Measurements from ENCODE around the gene KRTAP4-3.
"Not testable (repeated sequence)": the region's sequence is repeated elsewhere in the genome, so short reads cannot be mapped to it uniquely, and the experiment has no call there.

Gene KRTAP4-3

DNA sequence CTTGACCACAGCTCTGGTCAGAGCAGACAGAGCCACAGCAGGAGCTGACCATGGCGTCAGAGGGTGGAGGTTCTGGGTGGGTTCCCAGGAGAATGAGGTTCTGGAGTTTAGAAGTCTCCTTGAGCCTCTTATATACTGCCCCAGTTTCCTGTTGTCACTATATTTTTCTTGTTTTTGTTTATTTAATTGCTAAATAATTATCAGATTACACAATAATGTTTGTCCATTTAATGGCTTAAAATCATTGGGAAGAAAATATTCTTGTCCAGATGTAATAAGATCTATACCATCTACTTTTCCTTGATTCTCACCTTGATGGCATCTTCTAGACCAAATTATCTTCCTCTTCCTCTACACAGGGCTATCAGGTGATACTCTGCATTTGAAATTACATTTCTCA is at the start of gene KRTAP4-3:
Gene KRTAP4-3 (minus strand): TSS at position 101 of the 400 bp plus-strand sequence. CDS start 49 bp downstream, at position 52.
- no peak for DNase-seq (ENCODE audit: low read depth)

DNA sequence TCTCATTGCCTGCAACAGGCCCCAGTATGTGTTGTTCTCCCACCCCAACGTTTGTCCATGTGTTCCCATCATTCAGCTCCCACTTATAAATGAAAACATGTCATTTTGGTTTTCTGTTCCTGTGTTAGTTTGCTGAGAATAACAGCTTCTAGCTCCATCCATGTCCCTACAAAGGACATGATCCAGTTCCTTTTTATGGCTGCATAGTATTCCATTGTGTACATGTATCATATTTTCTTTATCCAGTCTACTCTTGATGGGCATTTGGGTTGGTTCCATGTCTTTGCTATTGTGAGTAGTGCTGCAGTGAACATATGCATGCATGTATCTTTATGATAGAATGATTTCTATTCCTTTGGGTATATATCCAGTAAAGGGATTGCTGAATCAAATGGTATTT is 47.7 kb upstream of the KRTAP4-3 start:
- no peak for DNase-seq (ENCODE audit: low read depth)

- DNase-seq (ENCODE audit: low read depth): no peak
Measured at GRCh38 chr17:41212524-41213169, 44.6 kb upstream of the KRTAP4-3 start.

DNA sequence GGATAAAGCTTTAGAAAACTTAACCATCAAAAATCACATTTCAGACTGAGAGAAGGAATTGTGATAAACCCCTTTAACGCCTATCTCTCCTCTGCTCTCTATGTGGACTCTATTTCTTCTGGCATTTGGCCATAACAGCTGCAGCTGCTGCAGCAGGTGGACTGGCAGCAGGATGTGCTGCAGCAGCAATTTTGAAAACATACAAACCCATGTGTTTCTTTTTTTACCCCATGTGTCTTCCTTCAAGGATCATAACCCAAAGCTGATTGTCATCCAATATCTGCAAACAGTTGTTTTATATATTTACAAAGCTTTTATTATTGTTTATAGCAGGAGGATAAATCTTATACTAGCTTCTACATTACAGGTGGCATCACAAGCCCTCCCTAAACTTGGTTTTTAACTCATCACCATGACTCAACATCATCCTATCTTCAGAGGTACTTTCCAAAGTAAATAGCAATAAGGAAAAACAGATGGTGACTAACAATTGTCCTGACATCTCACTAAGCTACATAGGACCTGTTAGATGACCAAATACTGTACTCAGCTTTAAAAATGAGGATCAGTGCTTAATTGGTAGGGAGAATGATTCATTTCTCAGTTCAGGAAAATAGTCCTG is 43.9 kb upstream of the KRTAP4-3 start:
- DNase-seq (ENCODE audit: low read depth): no peak

GRCh38 chr17:41199421-41200078 is 31.5 kb upstream of the KRTAP4-3 start:
- DNase-seq (ENCODE audit: low read depth): no peak

DNA sequence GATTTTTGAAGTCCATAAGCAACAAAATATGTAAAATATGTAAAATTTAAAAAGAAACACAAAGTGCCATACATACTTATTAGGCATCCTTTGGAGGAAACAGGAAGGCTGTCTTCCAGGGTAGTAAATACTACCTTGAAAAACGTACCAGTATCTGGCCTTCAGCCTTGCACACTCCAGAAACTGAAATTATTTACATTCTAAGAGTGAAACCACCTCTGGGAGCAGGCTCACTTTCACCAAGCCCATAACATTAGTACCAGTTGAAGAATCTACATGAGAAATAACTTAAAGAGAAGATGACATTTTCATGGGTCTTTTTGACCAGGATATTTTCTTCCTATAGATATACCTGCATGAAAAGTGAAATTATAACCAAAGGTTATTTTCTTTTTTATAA is 28.0 kb upstream of the KRTAP4-3 start:
- DNase-seq (ENCODE audit: low read depth): no peak

GRCh38 chr17:41190328-41190727 is 22.3 kb upstream of the KRTAP4-3 start:
- DNase-seq (ENCODE audit: low read depth): no peak

DNA sequence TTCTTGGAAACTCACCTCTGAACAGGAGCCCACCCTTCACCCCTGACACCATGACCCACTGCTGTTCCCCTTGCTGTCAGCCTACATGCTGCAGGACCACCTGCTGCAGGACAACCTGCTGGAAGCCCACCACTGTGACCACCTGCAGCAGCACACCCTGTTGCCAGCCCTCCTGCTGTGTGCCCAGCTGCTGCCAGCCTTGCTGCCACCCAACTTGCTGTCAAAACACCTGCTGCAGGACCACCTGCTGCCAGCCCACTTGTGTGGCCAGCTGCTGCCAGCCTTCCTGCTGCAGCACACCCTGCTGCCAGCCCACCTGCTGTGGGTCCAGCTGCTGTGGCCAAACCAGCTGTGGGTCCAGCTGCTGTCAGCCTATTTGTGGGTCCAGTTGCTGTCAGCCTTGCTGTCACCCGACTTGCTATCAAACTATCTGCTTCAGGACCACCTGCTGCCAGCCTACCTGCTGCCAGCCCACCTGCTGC is 21.9 kb upstream of the KRTAP4-3 start, which contains the start of gene KRTAP9-1:
Gene KRTAP9-1 (plus strand): TSS at position 51 of the 482 bp plus-strand sequence. CDS start 0 bp downstream, at position 51.
- not testable (repeated sequence) for DNase-seq (ENCODE audit: low read depth)

DNA sequence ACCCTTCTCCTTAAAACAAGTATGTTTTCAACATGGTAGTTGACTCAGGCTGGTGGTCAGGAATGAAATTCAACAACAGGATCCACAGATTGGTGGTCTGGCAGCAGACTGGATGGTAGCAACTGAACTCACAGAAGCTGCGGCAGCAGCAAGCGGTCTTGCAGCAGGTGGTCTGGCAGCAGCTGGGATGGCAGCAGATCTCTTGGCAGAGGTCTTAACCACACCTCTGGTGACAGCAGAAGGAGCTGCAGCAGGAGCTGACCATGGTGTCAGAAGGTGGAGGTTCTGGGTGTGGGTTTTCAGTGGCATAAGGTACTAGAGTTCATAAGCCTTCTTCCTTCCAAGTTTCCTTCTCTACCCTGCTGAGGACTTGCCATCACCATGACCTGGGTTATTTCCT is 18.9 kb upstream of the KRTAP4-3 start:
- no peak for DNase-seq (ENCODE audit: low read depth)

DNA sequence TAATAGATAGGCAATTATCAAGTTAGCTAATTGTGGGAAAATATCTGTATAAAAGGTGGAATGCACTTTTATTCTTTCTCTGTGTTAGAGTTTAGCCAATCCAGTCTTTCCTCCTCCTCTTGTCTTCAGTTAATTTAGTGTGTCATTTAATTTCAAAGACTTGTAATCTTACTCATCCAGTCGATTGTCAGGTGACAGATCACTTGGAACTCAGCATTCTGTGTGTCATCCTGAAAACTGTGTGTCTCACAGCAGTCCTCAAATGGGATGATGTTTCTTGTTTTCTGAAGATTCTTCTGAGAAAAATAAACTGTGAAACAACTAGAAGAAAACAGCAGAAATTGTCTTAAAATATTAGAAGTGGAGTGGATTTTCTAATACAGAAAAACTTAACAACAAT is 17.0 kb upstream of the KRTAP4-3 start:
- no peak for DNase-seq (ENCODE audit: low read depth)

DNA sequence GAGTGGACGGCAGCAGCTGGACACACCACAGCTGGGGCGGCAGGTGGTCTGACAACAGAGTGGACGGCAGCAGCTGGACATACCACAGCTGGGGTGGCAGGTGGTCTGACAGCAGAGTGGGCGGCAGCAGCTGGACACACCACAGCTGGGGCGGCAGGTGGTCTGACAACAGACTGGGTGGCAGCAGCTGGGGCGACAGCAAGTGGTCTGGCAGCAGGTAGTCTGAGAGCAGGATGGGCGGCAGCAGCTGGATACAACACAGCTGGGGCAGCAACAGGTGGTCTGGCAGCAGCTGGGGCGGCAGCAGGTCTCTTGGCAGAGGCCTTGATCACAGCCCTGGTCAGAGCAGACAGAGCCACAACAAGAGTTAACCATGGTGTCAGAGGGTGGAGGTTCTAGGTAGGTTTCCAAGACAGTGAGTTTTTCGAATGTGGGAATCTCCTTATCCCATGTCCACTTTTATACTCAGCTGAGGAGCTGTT is 16.5 kb upstream of the KRTAP4-3 start, which contains the start of gene KRTAP4-1:
Gene KRTAP4-1 (minus strand): TSS at position 432 of the 482 bp plus-strand sequence. CDS start 57 bp downstream, at position 375.
- no peak for DNase-seq (ENCODE audit: low read depth)

DNA sequence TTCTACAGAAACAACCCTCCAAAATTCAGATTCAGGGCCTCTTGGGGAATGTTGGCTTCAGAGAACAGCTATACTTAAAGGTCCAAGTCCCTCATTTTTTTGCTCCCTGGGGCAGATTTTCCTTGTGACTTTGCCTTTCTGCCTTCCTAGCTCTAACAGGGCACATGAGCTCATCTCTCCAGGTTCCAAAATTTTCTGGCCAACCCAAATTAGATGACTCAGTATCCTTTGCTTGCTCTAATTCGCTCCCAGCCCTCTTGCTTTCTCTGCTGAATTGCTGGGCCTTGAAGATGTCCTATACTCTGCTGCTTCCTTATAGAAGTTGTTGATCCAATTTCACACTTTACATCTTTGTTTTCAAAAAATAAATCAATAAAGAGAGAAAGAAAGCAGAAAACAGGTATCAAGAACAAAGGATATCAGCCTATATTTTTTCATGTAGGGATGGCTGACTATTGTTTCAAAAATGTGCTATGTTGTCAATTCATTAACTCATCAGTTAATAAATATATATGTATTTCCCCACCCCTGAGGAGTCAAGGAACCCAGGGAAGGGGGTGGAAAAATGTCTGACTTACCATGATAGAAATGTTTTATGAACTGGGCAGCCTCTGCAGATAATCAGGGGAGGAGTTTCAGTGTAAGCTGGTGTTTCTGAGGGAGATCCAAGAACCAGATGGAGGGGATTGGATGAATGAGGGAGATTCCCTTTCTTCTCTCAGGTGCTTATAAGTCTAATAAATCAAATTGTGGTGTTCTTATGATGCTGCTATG is 11.0 kb upstream of the KRTAP4-3 start:
- DNase-seq (ENCODE audit: low read depth): no peak

DNA sequence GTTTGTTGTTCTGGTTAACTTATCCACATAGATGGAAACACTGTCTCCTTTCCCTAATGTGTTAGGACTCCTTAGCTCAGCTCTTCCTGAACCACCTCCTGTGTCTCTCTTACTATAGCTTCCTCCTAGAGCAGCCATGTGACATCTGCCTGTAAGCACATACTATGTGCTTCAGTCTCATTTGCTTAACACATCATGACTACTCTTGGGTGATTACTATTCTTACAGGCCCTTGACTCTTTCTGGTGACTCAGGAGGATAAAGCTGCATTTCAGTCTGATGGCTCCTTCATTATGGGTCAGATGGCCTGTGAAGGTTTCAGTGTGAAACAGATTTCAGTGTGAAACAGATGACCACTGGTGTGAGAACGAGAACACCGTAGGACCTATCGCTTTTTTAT is 10.3 kb upstream of the KRTAP4-3 start:
- no peak for DNase-seq (ENCODE audit: low read depth)

DNA sequence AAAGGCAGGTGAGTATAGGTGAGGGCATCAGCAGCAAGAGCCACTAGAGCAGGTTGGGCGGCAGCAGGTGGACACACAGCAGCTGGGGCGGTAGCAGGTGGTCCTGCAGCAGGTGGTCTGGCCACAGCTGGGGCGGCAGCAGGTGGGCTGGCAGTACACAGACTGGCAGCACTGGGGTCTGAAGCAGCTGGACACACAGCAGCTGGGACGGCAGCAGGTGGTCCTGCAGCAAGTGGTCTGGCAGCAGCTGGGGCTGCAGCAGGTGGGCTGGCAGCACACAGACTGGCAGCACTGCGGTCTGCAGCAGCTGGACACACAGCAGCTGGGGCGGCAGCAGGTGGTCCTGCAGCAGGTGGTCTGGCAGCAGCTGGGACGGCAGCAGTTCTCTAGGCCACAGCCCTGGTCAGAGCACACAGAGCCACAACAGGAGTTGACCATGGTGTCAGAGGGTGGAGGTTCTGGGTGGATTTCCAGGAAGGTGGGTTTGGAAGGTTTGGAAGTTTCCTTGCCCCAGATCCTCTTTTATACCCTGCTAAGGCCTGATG is 9.8 kb upstream of the KRTAP4-3 start, which contains the start of gene KRTAP4-2:
Gene KRTAP4-2 (minus strand): TSS at position 495 of the 545 bp plus-strand sequence. CDS start 57 bp downstream, at position 438.
- no peak for DNase-seq (ENCODE audit: low read depth)

GRCh38 chr17:41176744-41177387 is 8.8 kb upstream of the KRTAP4-3 start:
- DNase-seq (ENCODE audit: low read depth): no peak

GRCh38 chr17:41171886-41172285 is 3.9 kb upstream of the KRTAP4-3 start:
- no peak for DNase-seq (ENCODE audit: low read depth)

DNA sequence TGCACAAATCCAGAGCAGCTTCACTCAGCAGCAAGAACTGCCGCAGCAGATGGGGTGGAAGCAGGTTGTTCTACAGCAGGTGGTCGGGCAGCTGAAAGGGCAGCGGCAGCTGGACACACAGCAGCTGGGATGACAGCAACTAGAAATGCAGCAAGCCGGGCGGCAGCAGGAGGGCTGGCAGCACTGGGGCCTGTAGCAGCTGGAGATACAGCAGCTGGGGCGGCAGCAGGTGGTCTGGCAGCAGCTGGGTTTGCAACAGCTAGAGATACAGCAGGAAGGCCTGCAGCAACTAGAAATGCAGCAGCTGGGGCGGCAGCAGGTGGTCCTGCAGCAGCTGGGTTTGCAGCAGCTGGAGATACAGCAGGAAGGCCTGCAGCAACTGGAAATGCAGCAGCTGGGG is 460 bp downstream of the KRTAP4-3 start:
- DNase-seq (ENCODE audit: low read depth): no peak

DNA sequence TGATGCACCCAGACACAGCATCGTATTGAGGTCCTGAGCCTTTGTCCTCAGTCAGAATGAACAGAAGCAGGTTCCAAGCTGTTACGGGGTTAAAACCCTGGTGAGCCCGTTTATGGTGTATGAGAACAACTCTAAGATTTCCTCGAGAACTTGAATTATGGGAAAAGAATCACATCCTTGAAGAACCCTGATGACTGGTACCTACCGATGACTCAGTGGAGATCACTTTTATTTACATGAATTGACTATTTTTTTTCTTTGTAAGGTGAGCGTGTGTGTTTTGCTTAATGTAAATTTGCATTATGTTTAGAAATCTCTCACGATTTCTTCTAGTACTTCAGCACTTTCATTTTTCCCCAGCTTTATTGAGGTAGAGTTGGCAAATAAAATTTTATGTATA is 4.2 kb downstream of the KRTAP4-3 start:
- DNase-seq (ENCODE audit: low read depth): no peak

GRCh38 chr17:41160648-41161047 is 7.4 kb downstream of the KRTAP4-3 start, which contains the start of gene KRTAP4-4:
KRTAP4-4 (minus strand) TSS chr17:41160748; CDS start chr17:41160691, 57 bp downstream.
- DNase-seq (ENCODE audit: low read depth): no peak

DNA sequence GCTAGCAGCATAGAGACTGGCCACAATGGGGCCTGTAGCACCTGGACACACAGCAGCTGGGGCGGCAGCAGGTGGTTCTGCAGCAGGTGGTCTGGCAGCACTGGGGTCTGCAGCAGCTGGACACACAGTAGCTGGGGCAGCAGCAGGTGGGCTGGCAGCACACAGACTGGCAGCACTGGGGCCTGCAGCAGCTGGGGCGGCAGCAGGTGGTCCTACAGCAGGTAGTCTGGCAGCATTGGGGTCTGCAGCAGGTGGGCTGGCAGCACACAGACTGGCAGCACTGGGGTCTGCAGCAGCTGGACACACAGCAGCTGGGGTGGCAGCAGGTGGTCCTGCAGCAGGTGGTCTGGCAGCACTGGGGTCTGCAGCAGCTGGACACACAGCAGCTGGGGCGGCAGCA is 7.8 kb downstream of the KRTAP4-3 start:
- not testable (repeated sequence) for DNase-seq (ENCODE audit: low read depth)

- no peak for DNase-seq (ENCODE audit: low read depth)
Measured at GRCh38 chr17:41153856-41154255, 14.2 kb downstream of the KRTAP4-3 start.

All from stimulated activated CD8-positive, alpha-beta memory T cell treated with anti-CD3 and anti-CD28 coated beads, Interleukin-4, amount 100 ng/mL, for 24 hours (primary cell).